GM21737 (cell line): ENCODE measurements around the gene OR10A5.
"Not testable (repeated sequence)": the region's sequence is repeated elsewhere in the genome, so short reads cannot be mapped to it uniquely, and the experiment has no call there.

Experiments used
- ATAC-seq: cut with Tn5 transposase; IDR thresholded peaks from one replicate; pipeline ENCODE4 v1.9.1; 2021; ENCODE audit warnings: mild to moderate bottlenecking, moderate library complexity; ENCODE audit not compliant: unreplicated experiment

The OR10A5 gene

DNA sequence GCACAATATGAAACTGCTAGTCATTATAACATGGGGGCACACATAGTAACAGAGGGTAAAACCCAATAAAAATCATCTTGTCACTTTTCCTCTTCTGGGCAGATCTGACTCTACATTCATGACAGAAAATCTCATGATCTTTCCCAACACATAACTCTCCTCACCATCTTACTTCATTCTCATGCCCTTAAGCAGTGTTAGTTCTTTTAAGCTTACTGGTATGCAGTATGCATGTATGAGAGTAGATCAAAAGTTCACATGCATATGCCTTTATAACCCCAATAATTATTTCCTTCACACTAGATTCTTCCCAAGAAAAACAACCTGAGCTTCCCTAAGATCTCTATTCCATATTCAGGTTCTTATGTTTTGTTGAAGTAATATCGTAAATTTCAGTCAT lies 25.8 kb downstream of the OR10A5 start:
- no peak for ATAC-seq

DNA sequence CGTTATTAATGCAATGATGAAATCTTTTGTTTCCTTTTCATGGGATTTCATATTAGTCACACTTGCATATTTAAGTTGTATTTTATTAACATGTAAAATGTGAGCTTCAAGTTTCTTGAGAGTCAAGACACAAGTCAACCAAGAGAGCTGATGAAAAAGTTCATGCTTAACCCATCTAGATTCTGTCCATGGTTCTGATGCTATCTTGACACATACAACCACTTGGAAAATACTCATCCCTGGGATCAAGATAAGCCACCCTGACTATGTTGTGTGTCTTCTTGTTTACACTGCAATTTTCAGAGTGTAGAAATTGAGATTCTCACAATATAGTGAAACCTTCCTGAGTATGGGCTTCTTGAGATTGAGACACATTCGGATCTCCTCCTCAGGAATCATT lies 30.3 kb downstream of the OR10A5 start:
- ATAC-seq = no peak

DNA sequence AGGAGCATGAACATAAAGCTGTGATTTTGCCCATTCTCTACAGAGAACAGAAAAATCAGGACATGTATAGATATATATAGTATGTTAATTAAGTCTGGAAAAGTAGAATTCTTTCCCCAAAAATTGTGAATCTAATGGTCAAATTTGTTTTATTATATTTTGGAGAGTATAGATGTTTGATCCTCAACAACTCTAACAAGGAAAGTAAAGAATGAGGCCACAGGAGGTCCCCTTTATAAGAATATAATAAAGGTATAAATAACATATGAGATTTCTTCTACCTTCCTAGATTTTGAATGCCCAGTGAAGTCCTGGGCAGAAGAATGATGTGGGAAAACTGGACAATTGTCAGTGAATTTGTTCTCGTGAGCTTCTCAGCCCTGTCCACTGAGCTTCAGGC lies 30.8 kb downstream of the OR10A5 start, which contains the start of gene OR10A4:
Gene OR10A4, plus strand, starts transcription at position 301 of the 400 bp plus-strand sequence. Its CDS starts 23 bp downstream, at position 324.
- ATAC-seq = no peak

DNA sequence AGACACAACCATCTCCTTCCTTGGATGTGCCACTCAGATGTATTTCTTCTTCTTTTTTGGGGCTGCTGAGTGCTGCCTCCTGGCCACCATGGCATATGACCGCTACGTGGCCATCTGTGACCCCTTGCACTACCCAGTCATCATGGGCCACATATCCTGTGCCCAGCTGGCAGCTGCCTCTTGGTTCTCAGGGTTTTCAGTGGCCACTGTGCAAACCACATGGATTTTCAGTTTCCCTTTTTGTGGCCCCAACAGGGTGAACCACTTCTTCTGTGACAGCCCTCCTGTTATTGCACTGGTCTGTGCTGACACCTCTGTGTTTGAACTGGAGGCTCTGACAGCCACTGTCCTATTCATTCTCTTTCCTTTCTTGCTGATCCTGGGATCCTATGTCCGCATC lies 31.4 kb downstream of the OR10A5 start:
- no peak for ATAC-seq

DNA sequence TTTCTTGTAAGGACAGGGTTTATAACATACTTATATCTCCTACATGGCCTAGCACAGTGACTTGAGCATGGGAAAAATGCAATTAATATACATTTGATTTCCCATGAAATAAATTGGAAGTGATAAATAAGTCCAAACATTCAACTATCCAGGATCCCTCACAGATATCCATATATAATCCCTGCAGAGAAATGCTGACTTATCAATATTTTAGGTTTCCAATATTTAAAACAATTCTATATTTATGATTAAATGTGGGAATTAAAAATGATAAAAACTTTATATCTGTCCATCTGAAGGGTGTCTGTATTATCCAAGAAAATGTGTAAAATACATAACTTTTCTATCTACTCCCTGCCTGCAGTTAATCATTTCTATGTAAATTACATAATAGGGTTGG lies 37.3 kb downstream of the OR10A5 start:
- no peak for ATAC-seq

DNA sequence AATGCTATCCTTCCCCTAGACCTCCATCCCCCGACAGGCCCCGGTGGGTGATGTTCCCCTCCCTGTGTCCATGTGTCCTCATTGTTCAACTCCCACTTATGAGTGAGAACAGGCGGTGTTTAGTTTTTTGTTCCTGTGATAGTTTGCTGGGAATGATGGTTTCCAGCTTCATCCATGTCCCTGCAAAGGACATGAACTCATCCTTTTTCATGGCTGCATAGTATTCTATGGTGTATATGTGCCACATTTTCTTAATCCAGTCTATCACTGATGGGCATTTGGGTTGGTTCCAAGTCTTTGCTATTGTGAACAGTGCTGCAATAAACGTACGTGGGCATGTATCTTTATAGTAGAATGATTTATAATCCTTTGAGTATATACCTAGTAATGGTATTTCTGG lies 42.2 kb downstream of the OR10A5 start:
- ATAC-seq = not testable (repeated sequence)

DNA sequence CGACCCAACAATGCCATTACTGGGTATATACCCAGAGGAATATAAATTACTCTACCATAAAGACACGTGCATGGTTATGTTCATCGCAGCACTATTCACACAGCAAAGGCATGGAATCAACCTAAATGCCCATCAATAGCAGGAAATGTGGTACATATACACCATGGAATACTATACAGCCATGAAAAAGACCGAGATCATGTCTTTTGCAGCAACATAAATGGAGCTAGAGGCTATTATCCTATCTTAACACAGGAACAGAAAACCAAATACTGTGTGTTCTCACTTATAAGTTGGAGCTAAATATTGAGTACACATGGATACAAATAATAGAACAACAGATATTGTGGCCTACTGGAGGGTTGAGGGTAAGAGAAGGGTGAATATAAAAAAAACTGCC lies 43.3 kb downstream of the OR10A5 start:
- ATAC-seq = no peak

DNA sequence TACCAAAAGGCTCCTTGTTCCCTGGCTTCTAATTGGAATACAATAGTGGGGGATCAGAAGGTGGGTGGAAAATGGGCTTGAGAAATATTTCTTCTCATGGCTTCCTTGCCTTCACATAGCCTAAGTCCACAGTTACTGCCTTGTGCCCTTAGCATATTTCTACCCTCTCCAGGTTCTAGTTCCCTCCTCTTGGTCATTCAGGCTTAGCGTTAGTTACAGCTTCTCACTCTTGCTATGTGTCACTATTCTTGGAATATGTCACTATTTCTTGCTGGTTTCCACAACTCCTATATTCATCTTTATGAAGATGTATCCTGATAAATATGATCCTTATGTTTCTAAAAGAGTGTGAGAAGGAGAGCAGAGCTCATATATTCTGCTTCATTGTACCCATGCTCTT lies 44.4 kb downstream of the OR10A5 start:
- no peak for ATAC-seq

DNA sequence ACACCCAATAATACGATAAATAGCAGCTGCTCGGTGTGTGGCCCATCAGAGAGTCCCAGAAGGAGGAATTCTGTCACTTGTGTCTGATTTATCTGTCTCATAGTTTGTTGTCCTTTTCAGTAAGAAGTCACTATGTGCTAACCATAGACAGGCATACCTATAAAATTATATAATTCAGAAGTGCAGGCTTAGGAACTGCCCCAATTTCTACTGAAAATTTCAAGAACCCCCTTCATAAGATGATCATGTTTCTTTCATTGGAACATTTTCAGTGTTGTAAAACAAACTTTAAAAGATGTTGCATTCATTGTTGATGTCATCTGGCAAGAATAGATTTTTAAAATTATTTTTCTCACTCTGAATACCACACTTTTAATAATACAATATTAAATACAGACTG lies 46.9 kb downstream of the OR10A5 start, which contains the start of gene OR2D2:
Gene OR2D2, minus strand, starts transcription at position 101 of the 400 bp plus-strand sequence. Its CDS starts 0 bp downstream, at position 101.
- ATAC-seq = no peak

DNA sequence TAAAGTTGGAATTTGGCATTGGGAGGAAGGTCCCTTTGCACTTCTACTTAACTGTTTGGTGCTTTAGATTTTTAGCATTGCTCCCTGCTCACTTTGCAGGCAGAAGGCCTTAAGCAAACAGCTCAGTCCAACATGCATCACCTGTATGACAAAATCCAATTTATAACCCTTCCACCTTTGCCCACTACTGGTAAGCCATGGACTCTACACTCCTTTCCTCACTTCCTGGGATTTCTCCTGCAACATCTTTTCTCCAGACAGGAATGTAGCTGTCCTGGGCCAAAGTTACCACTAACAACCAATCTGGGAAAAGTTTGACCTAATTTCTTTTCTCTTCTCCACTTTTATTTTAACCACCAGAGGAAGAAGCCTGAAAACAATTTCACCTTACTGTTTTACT lies 48.6 kb downstream of the OR10A5 start:
- no peak for ATAC-seq

DNA sequence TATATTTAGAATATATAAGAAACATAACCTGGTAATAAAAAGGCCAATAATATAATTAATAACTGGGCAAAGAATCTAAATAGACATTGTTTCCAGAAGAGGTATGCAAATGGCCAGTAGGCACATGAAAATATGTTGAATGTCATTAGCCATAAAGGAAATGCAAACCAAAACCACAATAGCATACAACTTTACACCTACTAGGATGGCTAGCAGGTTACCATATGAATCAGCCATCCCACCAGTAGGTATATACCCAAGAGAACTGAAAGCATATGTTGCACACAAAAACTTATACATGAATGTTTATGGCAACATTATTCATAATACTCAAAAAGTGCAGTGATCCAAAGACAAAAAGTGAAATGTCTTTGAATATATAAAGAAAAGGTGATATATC lies 49.5 kb downstream of the OR10A5 start:
- peak; percentile 89 for ATAC-seq
